HepG2 (cell line): ENCODE data around the gene PPM1M. TPM values are rescaled to one million over a fixed set of nuclear protein-coding genes. Genes with fewer than 3 reads are reported as not detected.

Experiments used
- ATF7-NPFF ChIP-seq: sonication (generic); formaldehyde crosslinking; IDR thresholded peaks from 2 replicates; pipeline ENCODE4 v1.8.1; 2023; ENCODE audit warnings: mild to moderate bottlenecking, low read depth, missing genetic modification reagents, moderate library complexity
- BCL6 ChIP-seq: IDR thresholded peaks from 2 replicates; pipeline ENCODE4 v1.6.1; 2016; ENCODE audit warnings: missing genetic modification reagents, missing compliant biosample characterization
- CBX5 ChIP-seq: sonication (generic); formaldehyde crosslinking; IDR thresholded peaks from 2 replicates; pipeline ENCODE4 v1.4.0; 2020; ENCODE audit warnings: missing genetic modification reagents, borderline replicate concordance
- CERS6 ChIP-seq: sonication (generic); formaldehyde crosslinking; IDR thresholded peaks from 2 replicates; pipeline ENCODE4 v1.5.0; 2020; ENCODE audit warnings: missing genetic modification reagents
- ETS1 ChIP-seq: sonication (generic); formaldehyde crosslinking; IDR thresholded peaks from 2 replicates; pipeline ENCODE4 v1.4.0; 2020; ENCODE audit warnings: missing genetic modification reagents
- GATAD2A ChIP-seq: IDR thresholded peaks from 2 replicates; pipeline ENCODE4 v1.6.1; 2016
- HNRNPLL ChIP-seq: fragments of 200-400 bp; formaldehyde crosslinking; IDR thresholded peaks from 2 replicates; pipeline ENCODE4 v1.6.1; 2017; ENCODE audit warnings: mild to moderate bottlenecking, low read depth, low read length; ENCODE audit not compliant: poor library complexity, severe bottlenecking
- HNRNPUL1 ChIP-seq: fragments of 200-400 bp; formaldehyde crosslinking; IDR thresholded peaks from 2 replicates; pipeline ENCODE4 v1.6.1; 2017; ENCODE audit warnings: low read depth, mild to moderate bottlenecking, low read length, moderate library complexity
- HOXA7 ChIP-seq: sonication (generic); formaldehyde crosslinking; IDR thresholded peaks from 2 replicates; pipeline ENCODE4 v1.8.1; 2022; ENCODE audit warnings: mild to moderate bottlenecking, missing genetic modification reagents, moderate library complexity
- MEIS2 ChIP-seq: sonication (generic); formaldehyde crosslinking; IDR thresholded peaks from 2 replicates; pipeline ENCODE4 v1.9.0; 2021; ENCODE audit warnings: mild to moderate bottlenecking, missing genetic modification reagents
- PHB2 ChIP-seq: fragments of 450-650 bp; IDR thresholded peaks from 2 replicates; pipeline ENCODE4 v1.6.1; 2018; ENCODE audit not compliant: partially characterized antibody
- PHF8 ChIP-seq: sonication (generic); formaldehyde crosslinking; IDR thresholded peaks from 2 replicates; pipeline ENCODE4 v1.5.0; 2020; ENCODE audit warnings: missing genetic modification reagents
- TEF ChIP-seq: sonication (generic); formaldehyde crosslinking; IDR thresholded peaks from 2 replicates; pipeline ENCODE4 v1.5.0; 2020; ENCODE audit warnings: missing genetic modification reagents
- THAP8 ChIP-seq: sonication (generic); formaldehyde crosslinking; IDR thresholded peaks from 2 replicates; pipeline ENCODE4 v1.5.1; 2020; ENCODE audit warnings: missing genetic modification reagents, mild to moderate bottlenecking, borderline replicate concordance
- TOPORS ChIP-seq: sonication (generic); formaldehyde crosslinking; IDR thresholded peaks from 2 replicates; pipeline ENCODE4 v1.8.0; 2023; ENCODE audit warnings: mild to moderate bottlenecking, missing genetic modification reagents
- ZBTB2 ChIP-seq: sonication (generic); formaldehyde crosslinking; IDR thresholded peaks from 2 replicates; pipeline ENCODE4 v1.8.0; 2022; ENCODE audit warnings: low read depth, missing genetic modification reagents
- ZBTB46 ChIP-seq: sonication (generic); formaldehyde crosslinking; IDR thresholded peaks from 2 replicates; pipeline ENCODE4 v1.4.0; 2020; ENCODE audit warnings: mild to moderate bottlenecking, missing genetic modification reagents, borderline replicate concordance
- ZFX ChIP-seq: sonication (generic); formaldehyde crosslinking; IDR thresholded peaks from 2 replicates; pipeline ENCODE4 v1.4.0; 2020; ENCODE audit warnings: mild to moderate bottlenecking, low read depth, missing genetic modification reagents, moderate library complexity
- ZIK1 ChIP-seq: sonication (generic); formaldehyde crosslinking; IDR thresholded peaks from 2 replicates; pipeline ENCODE4 v1.5.0; 2020; ENCODE audit warnings: mild to moderate bottlenecking, low read depth, missing genetic modification reagents, borderline replicate concordance
- polyA plus RNA-seq, 8 experiments: library from polyadenylated mRNA; depleted of rRNA in 3 of 8; stranded (reverse) in 7 of 8; unstranded in 1 of 8; fragments of >200 nt; fragmentation: Illumina TruSeq in 4 of 8; extraction: Trizol in 4 of 8; gene quantifications; 2 replicates each; pipeline versions ENCODE4 v1.2.1 to v1.2.3, GENCODE V29; 2011 to 2016; ENCODE audit warnings: low read depth in 4 of 8, missing spikeins in 1 of 8, mixed read lengths in 1 of 8; ENCODE audit not compliant: insufficient read depth in 1 of 8
- total RNA-seq, 5 experiments: library from RNA; depleted of rRNA; stranded (reverse); fragments of >200 nt; fragmentation: Illumina TruSeq; extraction: Trizol; gene quantifications; 2 replicates each; pipeline ENCODE4 v1.2.3, GENCODE V29; 2016; ENCODE audit warnings: low read depth in 1 of 5

Gene PPM1M
- total and polyA plus RNA-seq, 2 of the 13 experiments (the other 11 are each of a cell fraction or from before 2014, with no cell fraction given) = 2.5 to 5.9 TPM

- TF ChIP-seq BCL6 (0 out of 2 replicates have a peak, but pooled peaks have one; percentile 37), MEIS2 (CRISPR knock-in tag) (peak; percentile 86), CBX5 (no peak), CERS6 (CRISPR knock-in tag) (no peak), HNRNPLL (peak; percentile 72), ETS1 (CRISPR knock-in tag) (no peak; the same call in 1 of the 2 replicates), ZBTB2 (CRISPR knock-in tag) (0 out of 2 replicates have a peak, but pooled peaks have one; percentile 6), TEF (CRISPR knock-in tag) (no peak), ZFX (CRISPR knock-in tag) (peak; percentile 92), PHB2 (no peak), ATF7-NPFF (CRISPR knock-in tag) (no peak; the same call in 1 of the 2 replicates), ZBTB46 (no peak), TOPORS (no peak; the same call in 1 of the 2 replicates), HNRNPUL1 (no peak), HOXA7 (CRISPR knock-in tag) (no peak), ZIK1 (CRISPR knock-in tag) (peak; percentile 76; the same call in 1 of the 2 replicates), PHF8 (CRISPR knock-in tag) (peak; percentile 82), GATAD2A (CRISPR knock-in tag) (0 out of 2 replicates have a peak, but pooled peaks have one; percentile 34), THAP8 (CRISPR knock-in tag) (peak; percentile 65; the same call in 1 of the 2 replicates)
These were observed 6.5 kb upstream of the PPM1M start, which contains the start of gene TWF2 (continued) for GRCh38 chr3:52238761-52239701.
